Measurements from ENCODE around the gene ARHGEF35. TPM values are rescaled to one million over a fixed set of nuclear protein-coding genes. Genes with fewer than 3 reads are reported as not detected.

ARHGEF35 gene
- total RNA-seq, 1 experiment from 2014 or later, result 1.4 TPM

DNA sequence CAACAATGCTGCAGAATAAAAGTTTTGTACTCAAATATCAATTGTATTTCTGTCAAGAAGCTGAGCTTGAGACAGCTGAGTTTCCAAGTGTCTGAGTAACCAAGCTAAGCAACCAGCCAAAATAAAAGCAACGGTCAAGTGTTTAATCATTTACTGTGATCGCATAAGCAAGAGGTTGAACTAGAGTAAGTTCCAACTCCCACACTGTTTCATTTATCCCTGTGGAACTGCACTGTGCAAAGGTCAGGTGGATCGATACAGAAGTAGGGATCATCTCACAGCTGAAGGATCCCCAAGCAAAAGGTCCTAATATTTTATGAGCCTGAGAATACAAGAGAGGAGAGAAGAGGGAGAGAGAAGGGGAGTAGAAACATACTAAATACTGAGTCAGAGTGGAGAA, 51.2 kb downstream of the ARHGEF35 start:
- Histone ChIP-seq H3K36me3 (replicated peaks; ENCODE audit: control insufficient read depth, insufficient read depth, low read length) (no peaks in the 10 kb centered on the region), H3K27me3 (ENCODE audit: control insufficient read depth, insufficient read depth, low read length) (no peaks in the 10 kb centered on the region), H3K4me3 (ENCODE audit: insufficient read depth, low read depth, low read length) (no peak overlapping the region)
- DNase-seq, result no peak

- H3K27me3 ChIP-seq (ENCODE audit: control insufficient read depth, insufficient read depth, low read length), result no peaks in the 10 kb centered on the region
- no peak for DNase-seq
- H3K36me3 ChIP-seq (replicated peaks; ENCODE audit: control insufficient read depth, insufficient read depth, low read length), result no peaks in the 10 kb centered on the region
- no peak overlapping the region for H3K4me3 ChIP-seq (ENCODE audit: insufficient read depth, low read depth, low read length)
Observed at GRCh38 chr7:144142187-144142586, 53.4 kb downstream of the ARHGEF35 start.

- no peak for DNase-seq
- Histone ChIP-seq H3K36me3 (replicated peaks; ENCODE audit: control insufficient read depth, insufficient read depth, low read length) (no peaks in the 10 kb centered on the region), H3K27me3 (ENCODE audit: control insufficient read depth, insufficient read depth, low read length) (no peaks in the 10 kb centered on the region), H3K4me3 (ENCODE audit: insufficient read depth, low read depth, low read length) (no peak overlapping the region)
Observed at GRCh38 chr7:144137501-144137900, 58.1 kb downstream of the ARHGEF35 start.

Other genes with a start within 250 kb of the ARHGEF35 start
- not detected in 2 replicates for gene OR2F1, start 241.0 kb downstream of the ARHGEF35 start, total RNA-seq (2014; rRNA removed; shearing (Covaris generic))
- gene OR6B1, start 195.5 kb downstream of the ARHGEF35 start, total RNA-seq (2014; rRNA removed; shearing (Covaris generic)), result not detected in 2 replicates
- gene OR2A5, start 146.9 kb downstream of the ARHGEF35 start, total RNA-seq (2014; rRNA removed; shearing (Covaris generic)), result not detected in 2 replicates
- not detected in 2 replicates for gene OR2A25, start 126.0 kb downstream of the ARHGEF35 start, total RNA-seq (2014; rRNA removed; shearing (Covaris generic))
- gene OR2A12, start 109.6 kb downstream of the ARHGEF35 start, total RNA-seq (2014; rRNA removed; shearing (Covaris generic)), result not detected in 2 replicates
- gene OR2A2, start 86.2 kb downstream of the ARHGEF35 start, total RNA-seq (2014; rRNA removed; shearing (Covaris generic)), result not detected in 2 replicates
- not detected in 2 replicates for gene OR2A14, start 72.7 kb downstream of the ARHGEF35 start, total RNA-seq (2014; rRNA removed; shearing (Covaris generic))
- 4.9 and 7.5 TPM in 2 replicates for gene CTAGE4, start 12.4 kb downstream of the ARHGEF35 start, total RNA-seq (2014; rRNA removed; shearing (Covaris generic))
- gene OR2A42, start 43.8 kb upstream of the ARHGEF35 start, total RNA-seq (2014; rRNA removed; shearing (Covaris generic)), result not detected in 2 replicates
- gene OR2A7, start 69.0 kb upstream of the ARHGEF35 start, total RNA-seq (2014; rRNA removed; shearing (Covaris generic)), result 2.0 TPM in 2 replicates
- not detected in 2 replicates for gene CTAGE8, start 73.5 kb upstream of the ARHGEF35 start, total RNA-seq (2014; rRNA removed; shearing (Covaris generic))
- 0.74 TPM in 1 of 2 replicates, not detected in the other for gene OR2A1, start 116.6 kb upstream of the ARHGEF35 start, total RNA-seq (2014; rRNA removed; shearing (Covaris generic))
- 10.4 and 15.9 TPM in 2 replicates for gene ARHGEF5, start 159.6 kb upstream of the ARHGEF35 start, total RNA-seq (2014; rRNA removed; shearing (Covaris generic))
- not detected in 2 replicates for gene NOBOX, start 207.9 kb upstream of the ARHGEF35 start, total RNA-seq (2014; rRNA removed; shearing (Covaris generic))

Data from H7 (cell line).